IPS-20b (cell line): ENCODE measurements around the gene MCF2L.
"Not testable (repeated sequence)": the region's sequence is repeated elsewhere in the genome, so short reads cannot be mapped to it uniquely, and the experiment has no call there.

Experiments
- H3K27ac ChIP-seq: one replicate; pipeline ENCODE4 v1.5.1; 2013; ENCODE audit warnings: low read length
- H3K27me3 ChIP-seq: 2 replicates; pipeline ENCODE4 v1.6.1; 2013; ENCODE audit warnings: mild to moderate bottlenecking, low read length, inconsistent platforms; ENCODE audit not compliant: insufficient read depth
- H3K36me3 ChIP-seq: 2 replicates; pipeline ENCODE4 v1.6.1; 2013; ENCODE audit warnings: low read depth, mild to moderate bottlenecking, inconsistent platforms, low read length, moderate library complexity; ENCODE audit not compliant: insufficient read depth
- H3K4me1 ChIP-seq: 2 replicates; pipeline ENCODE4 v1.6.1; 2013; ENCODE audit warnings: mild to moderate bottlenecking, control low read depth, inconsistent platforms, low read length, moderate library complexity; ENCODE audit not compliant: insufficient read depth
- H3K4me3 ChIP-seq: 2 replicates; pipeline ENCODE4 v1.5.1; 2013; ENCODE audit warnings: mild to moderate bottlenecking, low read length, inconsistent platforms
- H3K9ac ChIP-seq: 2 replicates; pipeline ENCODE4 v1.6.1; 2013; ENCODE audit warnings: low read depth, mild to moderate bottlenecking, inconsistent platforms, low read length, moderate library complexity
- H3K9me3 ChIP-seq: 2 replicates; pipeline ENCODE4 v1.6.1; 2013; ENCODE audit warnings: mild to moderate bottlenecking, low read depth, low read length, inconsistent platforms; ENCODE audit not compliant: insufficient read depth

MCF2L gene

DNA sequence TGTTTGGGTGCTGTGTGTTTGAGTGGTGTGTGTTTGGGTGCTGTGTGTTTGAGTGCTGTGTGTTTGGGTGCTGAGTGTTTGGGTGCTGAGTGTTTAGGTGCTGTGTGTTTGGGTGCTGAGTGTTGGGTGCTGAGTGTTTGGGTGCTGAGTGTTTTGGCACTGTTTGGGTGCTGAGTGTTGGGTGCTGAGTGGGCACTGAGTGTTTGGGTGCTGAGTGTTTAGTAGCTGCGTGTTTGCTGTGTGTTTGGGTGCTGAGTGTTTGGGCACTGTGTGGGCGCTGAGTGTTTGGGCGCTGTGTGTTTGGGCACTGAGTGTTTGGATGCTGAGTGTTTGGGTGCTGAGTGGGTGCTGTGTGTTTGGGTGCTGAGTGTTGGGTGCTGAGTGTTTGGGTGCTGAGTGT lies 88.5 kb downstream of the MCF2L start:
- not testable (repeated sequence) for H3K4me3 ChIP-seq, H3K9me3 ChIP-seq, H3K9ac ChIP-seq, H3K27me3 ChIP-seq, H3K36me3 ChIP-seq, H3K4me1 ChIP-seq, H3K27ac ChIP-seq

DNA sequence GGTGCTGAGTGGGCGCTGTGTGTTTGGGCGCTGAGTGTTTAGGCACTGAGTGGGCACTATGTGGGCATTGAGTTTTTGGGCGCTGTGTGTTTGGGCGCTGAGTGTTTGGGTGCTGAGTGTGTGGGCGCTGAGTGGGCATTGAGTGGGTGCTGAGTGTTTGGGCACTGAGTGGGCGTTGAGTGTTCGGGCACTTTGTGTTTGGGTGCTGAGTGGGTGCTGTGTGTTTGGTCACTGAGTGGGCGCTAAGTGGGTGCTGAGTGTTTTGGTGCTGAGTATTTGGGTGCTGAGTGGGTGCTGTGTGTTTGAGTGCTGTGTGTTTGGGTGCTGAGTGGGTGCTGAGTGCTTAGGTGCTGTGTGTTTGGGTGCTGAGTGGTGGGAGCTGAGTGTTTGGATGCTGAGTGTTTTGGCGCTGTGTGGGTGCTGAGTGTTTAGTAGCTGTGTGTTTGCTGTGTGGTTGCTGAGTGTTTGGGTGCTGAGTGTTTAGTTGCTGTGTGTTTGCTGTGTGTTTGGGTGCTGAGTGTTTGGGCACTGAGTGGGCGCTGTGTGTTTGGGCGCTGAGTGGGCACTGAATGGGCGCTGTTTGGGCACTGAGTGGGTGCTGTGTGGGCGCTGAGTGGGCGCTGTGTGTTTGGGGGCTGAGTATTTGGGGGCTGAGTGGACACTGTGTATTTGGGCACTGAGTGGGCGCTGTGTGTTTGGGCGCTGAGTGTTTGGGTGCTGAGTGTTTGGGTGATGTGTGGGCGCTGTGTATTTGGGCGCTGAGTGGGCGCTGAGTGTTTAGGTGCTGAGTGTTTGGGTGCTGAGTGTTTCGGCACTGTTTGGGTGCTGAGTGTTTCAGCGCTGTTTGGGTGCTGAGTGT lies 89.3 kb downstream of the MCF2L start:
- Histone ChIP-seq H3K4me1 (no peaks in the 10 kb centered on the region), H3K9ac (no peak overlapping the region), H3K4me3 (no peak overlapping the region), H3K9me3 (peaks cover 4% of the 10 kb centered on the region; the same call in 1 of the 2 replicates), H3K27ac (no peak overlapping the region), H3K36me3 (no peaks in the 10 kb centered on the region), H3K27me3 (no peaks in the 10 kb centered on the region)

DNA sequence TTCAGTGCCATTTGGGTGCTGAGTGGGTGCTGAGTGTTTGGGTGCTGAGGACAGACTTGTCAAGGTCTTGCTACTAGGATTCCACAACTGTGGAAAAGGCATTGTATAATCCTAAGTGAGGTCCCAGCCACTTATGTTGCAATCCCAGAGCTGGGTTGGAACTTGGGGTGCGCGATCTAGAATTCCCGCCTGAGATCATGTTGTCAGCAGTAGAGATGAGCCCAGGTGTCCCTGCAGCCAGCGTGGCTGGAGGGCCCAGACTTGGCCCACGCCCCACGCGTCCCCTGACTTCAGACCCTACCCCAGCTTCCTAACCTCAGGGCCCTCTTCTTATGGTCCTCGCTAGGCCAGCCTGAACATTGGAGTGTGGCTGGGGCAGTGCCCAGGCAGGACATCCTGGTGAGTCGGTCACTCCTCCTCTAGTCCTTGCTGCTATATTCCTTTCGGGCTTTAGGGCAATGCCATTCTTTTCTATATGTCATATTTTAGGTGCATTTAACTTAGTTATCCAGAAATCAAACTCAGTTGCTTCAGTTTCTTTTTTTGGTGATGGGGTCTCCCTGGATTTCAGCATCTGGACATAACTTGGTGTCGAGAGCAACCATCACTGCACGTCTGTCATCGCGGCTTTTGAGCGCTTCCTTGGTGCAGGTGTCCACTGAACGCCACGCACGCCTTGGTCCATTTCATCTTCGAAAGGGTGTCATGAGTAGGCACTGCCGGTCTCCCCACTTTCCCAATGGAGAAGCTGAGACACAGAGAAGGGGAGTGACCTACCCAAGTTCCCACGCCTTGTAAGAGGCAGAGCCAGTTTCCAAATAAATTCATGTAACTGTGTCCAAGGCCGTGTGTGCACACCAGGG lies 90.2 kb downstream of the MCF2L start:
- no peaks in the 10 kb centered on the region for H3K4me1 ChIP-seq
- peaks cover 4% of the 10 kb centered on the region; the same call in 1 of the 2 replicates for H3K9me3 ChIP-seq
- no peak overlapping the region for H3K4me3 ChIP-seq
- no peak overlapping the region for H3K27ac ChIP-seq
- H3K9ac ChIP-seq: no peak overlapping the region
- H3K27me3 ChIP-seq: no peaks in the 10 kb centered on the region
- no peaks in the 10 kb centered on the region for H3K36me3 ChIP-seq

DNA sequence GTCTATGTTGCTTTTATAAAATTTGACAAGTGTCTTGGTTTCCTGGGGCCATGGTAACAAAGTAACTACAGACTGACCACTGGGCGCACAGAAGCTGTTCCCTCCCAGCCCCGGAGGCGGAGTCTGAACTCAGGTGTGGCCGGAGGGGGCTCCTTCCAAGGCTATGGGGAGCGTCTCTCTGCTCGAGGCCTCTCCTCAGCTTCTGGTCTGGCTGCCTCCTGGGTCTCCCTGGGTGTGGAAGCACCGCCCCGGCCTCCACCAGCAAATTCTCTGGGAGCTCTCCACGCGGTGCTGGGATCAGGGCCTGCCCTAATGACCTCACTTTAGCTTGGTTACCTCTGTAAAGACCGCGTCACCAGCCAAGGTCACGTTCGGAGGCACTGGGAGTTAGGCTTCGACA lies 90.9 kb downstream of the MCF2L start:
- H3K27me3 ChIP-seq: no peaks in the 10 kb centered on the region
- H3K4me1 ChIP-seq: no peaks in the 10 kb centered on the region; the same call in 1 of the 2 replicates
- H3K27ac ChIP-seq: no peak overlapping the region
- no peaks in the 10 kb centered on the region for H3K36me3 ChIP-seq
- H3K9me3 ChIP-seq: peaks cover 4% of the 10 kb centered on the region; the same call in 1 of the 2 replicates
- no peak overlapping the region for H3K4me3 ChIP-seq
- H3K9ac ChIP-seq: no peak overlapping the region

DNA sequence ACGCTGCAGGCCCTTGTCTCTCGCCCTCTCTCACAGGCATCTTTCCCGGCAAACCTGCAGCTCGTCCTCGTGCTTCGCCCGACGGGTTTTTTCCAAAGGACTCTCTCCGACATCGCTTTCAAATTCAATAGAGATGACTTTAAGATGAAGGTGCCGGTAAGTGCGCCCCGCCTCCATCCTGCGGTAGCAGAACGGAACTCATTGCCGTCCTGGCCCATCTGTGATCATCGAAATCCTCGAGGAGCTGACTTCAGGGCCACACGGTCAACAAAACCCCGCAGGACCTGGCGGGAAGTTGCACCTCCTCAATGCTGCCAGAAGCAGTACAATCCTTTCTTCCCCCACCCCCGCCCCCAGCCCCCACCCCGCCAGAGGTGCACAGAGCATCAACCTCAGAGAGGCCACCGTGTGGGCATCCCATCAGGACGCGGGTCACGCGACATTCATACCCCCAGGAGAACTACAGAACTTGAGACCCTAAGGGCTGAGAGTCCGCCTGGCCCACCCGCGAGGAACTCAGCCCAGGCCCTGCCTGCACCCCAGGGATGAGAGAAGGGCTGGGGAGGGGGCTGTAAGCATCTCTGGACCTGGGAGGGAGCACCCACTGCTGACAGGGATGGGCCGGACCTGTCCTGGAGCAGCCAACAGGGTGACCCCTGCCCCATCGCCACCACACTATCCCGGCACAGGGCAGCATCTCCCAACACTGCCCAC lies 91.7 kb downstream of the MCF2L start:
- H3K9ac ChIP-seq: no peak overlapping the region
- H3K27ac ChIP-seq: no peak overlapping the region
- no peaks in the 10 kb centered on the region for H3K27me3 ChIP-seq
- H3K4me1 ChIP-seq: no peaks in the 10 kb centered on the region; the same call in 1 of the 2 replicates
- no peaks in the 10 kb centered on the region for H3K36me3 ChIP-seq
- peaks cover 4% of the 10 kb centered on the region; the same call in 1 of the 2 replicates for H3K9me3 ChIP-seq
- no peak overlapping the region for H3K4me3 ChIP-seq

DNA sequence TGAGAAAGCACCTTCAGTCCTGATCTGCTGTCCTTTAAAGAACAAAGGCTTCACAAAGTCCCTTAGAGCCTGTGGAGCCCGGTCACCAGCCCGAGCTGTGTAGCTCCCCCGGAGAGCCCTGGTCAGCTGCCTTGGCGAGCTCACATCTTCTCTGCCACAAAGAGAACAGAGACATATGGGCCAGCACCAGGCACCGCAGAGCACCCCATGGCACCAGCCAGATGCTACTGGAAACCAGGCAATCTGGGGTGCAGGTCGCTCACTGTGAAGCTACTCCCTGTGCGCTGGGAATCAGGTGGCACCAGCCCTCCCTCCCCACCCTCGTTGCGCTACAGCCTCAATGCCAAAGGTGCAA lies 92.2 kb downstream of the MCF2L start:
- H3K4me3 ChIP-seq: no peak overlapping the region
- no peaks in the 10 kb centered on the region for H3K36me3 ChIP-seq
- H3K27me3 ChIP-seq: no peaks in the 10 kb centered on the region
- H3K27ac ChIP-seq: no peak overlapping the region
- no peaks in the 10 kb centered on the region; the same call in 1 of the 2 replicates for H3K4me1 ChIP-seq
- H3K9ac ChIP-seq: no peak overlapping the region
- H3K9me3 ChIP-seq: peaks cover 4% of the 10 kb centered on the region; the same call in 1 of the 2 replicates

DNA sequence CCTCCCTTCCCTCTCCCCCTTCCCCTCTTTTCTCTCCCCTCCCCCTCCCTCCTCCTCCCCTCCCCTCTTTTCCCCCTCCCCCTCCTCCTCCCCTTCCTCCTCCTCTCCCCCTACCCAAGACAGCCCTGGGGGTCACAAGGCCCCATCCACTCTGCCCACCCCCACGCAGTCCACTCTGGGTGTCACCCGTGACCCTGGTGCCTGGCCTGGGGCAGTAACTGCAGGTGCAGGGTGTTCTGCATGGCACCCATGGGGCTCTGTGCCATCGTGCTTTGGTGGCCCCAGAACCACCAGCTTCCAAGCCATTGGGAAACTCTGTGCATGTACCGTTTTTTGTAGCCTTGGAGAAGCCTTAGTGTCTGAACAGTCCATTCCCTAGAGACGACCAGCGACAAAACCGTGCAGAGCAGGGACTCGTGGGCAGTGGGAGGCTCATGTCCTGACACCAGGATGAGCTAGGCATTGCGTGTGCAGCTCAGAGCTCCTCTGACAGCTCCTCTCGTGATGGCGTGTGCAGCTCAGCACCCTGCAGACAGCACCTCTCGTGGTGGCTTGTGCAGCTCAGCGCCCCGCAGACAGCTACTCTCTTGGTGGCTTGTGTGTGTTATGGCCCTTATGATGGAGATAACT lies 92.9 kb downstream of the MCF2L start:
- Histone ChIP-seq H3K9ac (no peak overlapping the region), H3K36me3 (no peaks in the 10 kb centered on the region), H3K9me3 (peaks cover 4% of the 10 kb centered on the region; the same call in 1 of the 2 replicates), H3K4me1 (no peaks in the 10 kb centered on the region; the same call in 1 of the 2 replicates), H3K4me3 (no peak overlapping the region), H3K27me3 (no peaks in the 10 kb centered on the region), H3K27ac (no peak overlapping the region)

DNA sequence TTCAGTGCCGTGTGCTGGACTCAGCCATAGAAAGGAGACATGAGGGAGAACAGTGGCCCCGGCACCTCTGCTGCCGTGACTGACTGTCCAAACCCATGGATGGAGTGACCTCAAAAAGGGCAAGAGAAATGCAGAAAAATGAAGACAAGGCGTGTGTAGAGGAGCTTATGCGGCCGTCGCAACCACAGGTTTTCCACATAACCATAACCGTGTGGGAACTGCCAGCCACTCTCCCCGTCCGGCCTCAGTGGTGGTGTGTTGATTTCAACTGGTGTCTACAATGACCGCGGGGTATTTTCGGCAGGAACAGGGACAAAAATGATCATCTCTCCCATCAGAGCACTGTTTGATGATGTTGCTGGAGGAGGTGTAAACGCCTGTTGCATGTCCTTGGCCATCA lies 93.7 kb downstream of the MCF2L start:
- no peaks in the 10 kb centered on the region for H3K9me3 ChIP-seq
- H3K4me3 ChIP-seq: no peak overlapping the region
- H3K4me1 ChIP-seq: no peaks in the 10 kb centered on the region; the same call in 1 of the 2 replicates
- no peak overlapping the region for H3K9ac ChIP-seq
- H3K27ac ChIP-seq: no peak overlapping the region
- no peaks in the 10 kb centered on the region for H3K36me3 ChIP-seq
- H3K27me3 ChIP-seq: no peaks in the 10 kb centered on the region

DNA sequence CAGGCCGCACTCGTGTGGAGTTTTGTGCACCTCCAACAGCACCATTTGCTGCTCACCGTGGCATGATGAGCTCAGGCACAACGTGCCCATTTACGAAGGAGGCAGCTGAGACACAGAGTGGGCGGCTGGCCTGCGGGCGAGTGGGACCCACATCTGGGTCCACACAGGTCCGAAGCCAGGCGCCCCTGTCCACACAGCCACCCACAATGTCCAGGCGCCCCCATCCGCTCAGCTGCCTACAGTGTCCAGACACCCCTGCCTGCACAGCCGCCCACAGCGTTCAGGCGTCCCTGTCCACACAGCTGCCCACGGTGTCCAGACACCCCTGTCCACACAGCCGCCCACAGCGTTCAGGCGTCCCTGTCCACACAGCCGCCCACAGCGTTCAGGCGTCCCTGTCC lies 94.1 kb downstream of the MCF2L start:
- H3K4me3 ChIP-seq: no peak overlapping the region
- H3K9me3 ChIP-seq: no peaks in the 10 kb centered on the region
- H3K27me3 ChIP-seq: no peaks in the 10 kb centered on the region
- H3K9ac ChIP-seq: no peak overlapping the region
- no peaks in the 10 kb centered on the region; the same call in 1 of the 2 replicates for H3K4me1 ChIP-seq
- no peaks in the 10 kb centered on the region for H3K36me3 ChIP-seq
- H3K27ac ChIP-seq: no peak overlapping the region

DNA sequence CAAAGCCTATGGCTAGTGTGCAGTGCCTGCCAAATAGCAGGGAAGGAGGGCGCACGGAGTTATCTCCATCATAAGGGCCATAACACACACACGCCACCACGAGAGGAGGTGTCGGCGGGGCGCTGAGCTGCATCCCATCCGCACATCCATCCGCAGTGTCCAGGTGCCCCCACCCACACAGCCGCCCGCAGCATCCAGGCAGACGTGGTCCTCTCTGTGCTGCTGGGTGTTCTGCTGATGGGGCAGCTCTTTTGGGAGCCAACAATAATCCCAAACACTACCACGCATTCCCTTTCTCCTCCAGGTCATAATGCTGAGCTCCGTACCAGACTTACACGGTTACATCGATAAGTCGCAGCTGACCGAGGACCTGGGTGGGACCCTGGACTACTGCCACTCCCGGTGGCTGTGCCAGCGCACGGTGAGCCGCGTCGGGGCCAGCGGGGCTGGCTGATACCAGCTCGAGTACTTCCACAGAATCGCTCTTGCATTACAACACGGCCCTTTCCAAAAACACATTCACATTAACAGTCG lies 95.1 kb downstream of the MCF2L start:
- H3K9ac ChIP-seq: no peak overlapping the region
- H3K4me3 ChIP-seq: no peak overlapping the region
- no peak overlapping the region for H3K27ac ChIP-seq
- no peaks in the 10 kb centered on the region for H3K27me3 ChIP-seq
- H3K36me3 ChIP-seq: no peaks in the 10 kb centered on the region
- H3K9me3 ChIP-seq: no peaks in the 10 kb centered on the region
- H3K4me1 ChIP-seq: no peaks in the 10 kb centered on the region; the same call in 1 of the 2 replicates
